A549 (cell line): ENCODE results near the gene BMPER. TPM values are rescaled to one million over a fixed set of nuclear protein-coding genes. Genes with fewer than 3 reads are reported as not detected.

Source experiments
- ATAC-seq, 2 experiments: fragments of 200-7000 bp in 1 of 2; fragments of >200 bp in 1 of 2; cut with Nextera tagmentation in 1 of 2; cut with Tn5 transposase in 1 of 2; 3 replicates each; pipeline versions ENCODE4 v1.8.0 to v1.9.1; 2018 to 2020; ENCODE audit warnings: mild to moderate bottlenecking in 1 of 2, moderate library complexity in 1 of 2
- CTCF ChIA-PET: fragments of 300-600 bp; sonication (Branson Sonifier 250); formaldehyde crosslinking; extraction: SDS; loops from one replicate; lab custom pipeline; 2021; ENCODE audit warnings: antibody characterized with exemption, inconsistent platforms; lab: Yijun Ruan, JAX
- POLR2A ChIA-PET: fragments of 350-600 bp; formaldehyde crosslinking; extraction: SDS; loops from one replicate; lab custom pipeline; 2021; ENCODE audit warnings: antibody characterized with exemption, inconsistent platforms; lab: Yijun Ruan, JAX
- DNase-seq, 2 experiments: peaks; one replicate each; pipeline versions ENCODE4 v3.0.0 to v3.0.0-alpha.2; 2011 to 2016; ENCODE audit warnings: low read depth in 1 of 2, low spot score in 1 of 2
- FAIRE-seq: peaks from 2 replicates; lab custom pipeline; 2011; peaks lifted over from hg19 to GRCh38; lab: Jason Lieb, UNC
- H3K27ac ChIP-seq, 2 experiments: fragments of >200 bp; sonication (Bioruptor Twin); formaldehyde crosslinking; 3 replicates each; pipeline ENCODE4 v1.5.1; 2016 to 2017
- H3K4me1 ChIP-seq: fragments of >200 bp; sonication (Bioruptor Twin); formaldehyde crosslinking; 3 replicates; pipeline ENCODE4 v1.6.1; 2016
- H3K4me2 ChIP-seq: fragments of >200 bp; sonication (Bioruptor Twin); formaldehyde crosslinking; 3 replicates; pipeline ENCODE4 v1.6.1; 2016
- H3K4me3 ChIP-seq: fragments of >200 bp; sonication (Bioruptor Twin); formaldehyde crosslinking; 3 replicates; pipeline ENCODE4 v1.5.1; 2016
- H3K9me3 ChIP-seq: fragments of >200 bp; sonication (Bioruptor Twin); formaldehyde crosslinking; 3 replicates; pipeline ENCODE4 v1.6.1; 2016
- ATOH8 ChIP-seq: fragments of 250-450 bp; sonication (Bioruptor Pico); IDR thresholded peaks from 2 replicates; pipeline ENCODE4 v1.5.0; 2020; ENCODE audit warnings: low read depth, mild to moderate bottlenecking, moderate library complexity
- CBX2 ChIP-seq: fragments of 200-600 bp; sonication (generic); IDR thresholded peaks from 2 replicates; pipeline ENCODE4 v1.6.1; 2016; ENCODE audit warnings: low read depth, mild to moderate bottlenecking, borderline replicate concordance
- CBX8 ChIP-seq: fragments of 200-600 bp; sonication (generic); IDR thresholded peaks from 2 replicates; pipeline ENCODE4 v1.6.1; 2016
- CEBPB ChIP-seq, 2 experiments: fragments of >200 bp in 1 of 2; sonication (Bioruptor Twin) in 1 of 2; formaldehyde crosslinking in 1 of 2; IDR thresholded peaks; 2 replicates each; pipeline ENCODE4 v1.6.1; 2012 to 2016
- CHD4 ChIP-seq: fragments of 200-600 bp; sonication (generic); IDR thresholded peaks from 2 replicates; pipeline ENCODE4 v1.6.1; 2016; ENCODE audit warnings: antibody characterized with exemption, mild to moderate bottlenecking, borderline replicate concordance
- EHF ChIP-seq: fragments of 250-450 bp; sonication (Bioruptor Pico); IDR thresholded peaks from 2 replicates; pipeline ENCODE4 v1.5.0; 2020; ENCODE audit warnings: mild to moderate bottlenecking
- EHMT2 ChIP-seq: fragments of 200-600 bp; sonication (generic); IDR thresholded peaks from 2 replicates; pipeline ENCODE4 v1.6.1; 2016; ENCODE audit warnings: antibody characterized with exemption, low read depth, mild to moderate bottlenecking, moderate library complexity
- ELK1 ChIP-seq: fragments of 150-350 bp; IDR thresholded peaks from 2 replicates; pipeline ENCODE4 v1.6.1; 2014; ENCODE audit warnings: low read depth, mild to moderate bottlenecking, low read length
- ESRRA ChIP-seq: fragments of 150-350 bp; IDR thresholded peaks from 2 replicates; pipeline ENCODE4 v1.6.1; 2014; ENCODE audit warnings: mild to moderate bottlenecking, low read length, borderline replicate concordance
- FOSL2 ChIP-seq, 2 experiments: fragments of 450-650 bp in 1 of 2; fragments of >200 bp in 1 of 2; sonication (Bioruptor Twin) in 1 of 2; formaldehyde crosslinking; IDR thresholded peaks; 2 replicates each; pipeline versions ENCODE4 v1.5.0 to v1.6.1; 2016 to 2020; ENCODE audit warnings: mild to moderate bottlenecking in 1 of 2, moderate library complexity in 1 of 2
- FOXS1 ChIP-seq: fragments of 250-450 bp; sonication (Bioruptor Pico); IDR thresholded peaks from 2 replicates; pipeline ENCODE4 v1.5.0; 2020; ENCODE audit warnings: mild to moderate bottlenecking, moderate library complexity
- HEYL ChIP-seq: fragments of 250-450 bp; sonication (Bioruptor Pico); IDR thresholded peaks from 2 replicates; pipeline ENCODE4 v1.8.0; 2021; ENCODE audit warnings: mild to moderate bottlenecking, moderate library complexity
- MAFK ChIP-seq: fragments of 450-650 bp; IDR thresholded peaks from 2 replicates; pipeline ENCODE4 v1.6.1; 2014; ENCODE audit not compliant: partially characterized antibody
- MAZ ChIP-seq: fragments of 150-350 bp; IDR thresholded peaks from 2 replicates; pipeline ENCODE4 v1.6.1; 2014; ENCODE audit warnings: antibody characterized with exemption, low read depth, low read length, borderline replicate concordance
- MYC ChIP-seq: IDR thresholded peaks from 2 replicates; pipeline ENCODE4 v1.6.1; 2012; ENCODE audit warnings: mild to moderate bottlenecking, inconsistent platforms, low read length, improper control_type of control experiment, borderline replicate concordance
- NPAS2 ChIP-seq: fragments of 250-450 bp; sonication (Bioruptor Pico); IDR thresholded peaks from 2 replicates; pipeline ENCODE4 v1.8.0; 2022; ENCODE audit warnings: mild to moderate bottlenecking, moderate library complexity, borderline replicate concordance
- REST ChIP-seq: fragments of 200-600 bp; sonication (generic); IDR thresholded peaks from 2 replicates; pipeline ENCODE4 v1.6.1; 2016; ENCODE audit warnings: antibody characterized with exemption, mild to moderate bottlenecking, moderate library complexity
- SREBF2 ChIP-seq: fragments of 450-650 bp; IDR thresholded peaks from 2 replicates; pipeline ENCODE4 v1.6.1; 2014; ENCODE audit warnings: mild to moderate bottlenecking, moderate library complexity
- ZC3H11A ChIP-seq: fragments of 450-650 bp; IDR thresholded peaks from 2 replicates; pipeline ENCODE4 v1.6.1; 2014; ENCODE audit warnings: antibody characterized with exemption, mild to moderate bottlenecking
- ZFP36 ChIP-seq: fragments of 450-650 bp; IDR thresholded peaks from 2 replicates; pipeline ENCODE4 v1.6.1; 2014; ENCODE audit warnings: borderline replicate concordance; ENCODE audit not compliant: partially characterized antibody
- WGBS: methylation state at CpG from one replicate; pipeline ENCODE4 v1.1.6; 2017; ENCODE audit errors: missing lambda C conversion rate; 5-methylcytosine and 5-hydroxymethylcytosine counted together
- polyA plus RNA-seq, 4 experiments: library from polyadenylated mRNA; depleted of rRNA in 3 of 4; stranded (reverse); fragments of >200 nt; fragmentation: RNase III in 1 of 4; extraction: RNeasy Plus Mini Kit Qiagen cat#74134 plus additional on column Dnase treatment in 1 of 4; gene quantifications; 2 replicates in 3 of 4; 3 replicates in 1 of 4; pipeline ENCODE4 v1.2.3, GENCODE V29; 2011 to 2017
- TF ChIP-seq, protein P1 (sequence below): fragments of >200 bp; sonication (Bioruptor Twin); formaldehyde crosslinking; IDR thresholded peaks from 3 replicates; pipeline ENCODE4 v1.5.1; 2016
- TF ChIP-seq, protein P2 (sequence below): fragments of >200 bp; sonication (Bioruptor Twin); formaldehyde crosslinking; IDR thresholded peaks from 3 replicates; pipeline ENCODE4 v1.6.1; 2016

Gene BMPER
- polyA plus RNA-seq, 2 of the 4 experiments (the other 2 are of a cell fraction): 5.0 to 5.8 TPM

GRCh38 chr7:34078864-34079263, 173.5 kb downstream of the BMPER start:
- ChIA-PET CTCF (interaction anchor here (0.6 to 1.3 kb wide), 3 partner anchors 9 to 242 kb away, joined by 3 to 4 read pairs (median 4); no protein-coding TSS in a partner anchor), POLR2A (no interaction called here)
- no peak overlapping the region for H3K4me3 ChIP-seq
- H3K4me1 ChIP-seq: peaks cover 9% of the 10 kb centered on the region; the same call in 2 of the 3 replicates
- FAIRE-seq (no peak), DNase-seq (no peak), ATAC-seq (no peak)
- peak overlapping the region in 1 of 2 experiments; percentile 52; a peak in 3 of 6 replicates for H3K27ac ChIP-seq
- TF ChIP-seq FOXS1 (CRISPR knock-in tag) (no peak), ELK1 (no peak), ZC3H11A (no peak), EHF (no peak), MYC (no peak), SREBF2 (no peak), EHMT2 (no peak), REST (no peak), NPAS2 (no peak), CBX2 (no peak), FOSL2 (IDR thresholded peaks at IDR 0.05) (no peak), FOSL2 (CRISPR knock-in tag; IDR thresholded peaks at IDR 0.05) (no peak), ATOH8 (no peak), HEYL (no peak), CBX8 (no peak)
- TF ChIP-seq, protein P1, sequence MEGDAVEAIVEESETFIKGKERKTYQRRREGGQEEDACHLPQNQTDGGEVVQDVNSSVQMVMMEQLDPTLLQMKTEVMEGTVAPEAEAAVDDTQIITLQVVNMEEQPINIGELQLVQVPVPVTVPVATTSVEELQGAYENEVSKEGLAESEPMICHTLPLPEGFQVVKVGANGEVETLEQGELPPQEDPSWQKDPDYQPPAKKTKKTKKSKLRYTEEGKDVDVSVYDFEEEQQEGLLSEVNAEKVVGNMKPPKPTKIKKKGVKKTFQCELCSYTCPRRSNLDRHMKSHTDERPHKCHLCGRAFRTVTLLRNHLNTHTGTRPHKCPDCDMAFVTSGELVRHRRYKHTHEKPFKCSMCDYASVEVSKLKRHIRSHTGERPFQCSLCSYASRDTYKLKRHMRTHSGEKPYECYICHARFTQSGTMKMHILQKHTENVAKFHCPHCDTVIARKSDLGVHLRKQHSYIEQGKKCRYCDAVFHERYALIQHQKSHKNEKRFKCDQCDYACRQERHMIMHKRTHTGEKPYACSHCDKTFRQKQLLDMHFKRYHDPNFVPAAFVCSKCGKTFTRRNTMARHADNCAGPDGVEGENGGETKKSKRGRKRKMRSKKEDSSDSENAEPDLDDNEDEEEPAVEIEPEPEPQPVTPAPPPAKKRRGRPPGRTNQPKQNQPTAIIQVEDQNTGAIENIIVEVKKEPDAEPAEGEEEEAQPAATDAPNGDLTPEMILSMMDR: no peak
- TF ChIP-seq, protein P2, sequence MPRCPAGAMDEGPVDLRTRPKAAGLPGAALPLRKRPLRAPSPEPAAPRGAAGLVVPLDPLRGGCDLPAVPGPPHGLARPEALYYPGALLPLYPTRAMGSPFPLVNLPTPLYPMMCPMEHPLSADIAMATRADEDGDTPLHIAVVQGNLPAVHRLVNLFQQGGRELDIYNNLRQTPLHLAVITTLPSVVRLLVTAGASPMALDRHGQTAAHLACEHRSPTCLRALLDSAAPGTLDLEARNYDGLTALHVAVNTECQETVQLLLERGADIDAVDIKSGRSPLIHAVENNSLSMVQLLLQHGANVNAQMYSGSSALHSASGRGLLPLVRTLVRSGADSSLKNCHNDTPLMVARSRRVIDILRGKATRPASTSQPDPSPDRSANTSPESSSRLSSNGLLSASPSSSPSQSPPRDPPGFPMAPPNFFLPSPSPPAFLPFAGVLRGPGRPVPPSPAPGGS: no peak
- no peaks in the 10 kb centered on the region; the same call in 2 of the 3 replicates for H3K9me3 ChIP-seq
- no peak overlapping the region for H3K4me2 ChIP-seq
- WGBS: 95% methylated on average over 30 of the region's 30 CpGs

- POLR2A ChIA-PET: no interaction called here
- ATAC-seq: no peak
- H3K9me3 ChIP-seq: no peaks in the 10 kb centered on the region; the same call in 2 of the 3 replicates
- no peak for DNase-seq
- peaks cover 2% of the 10 kb centered on the region; the same call in 2 of the 3 replicates for H3K4me1 ChIP-seq
- no peak overlapping the region for H3K4me2 ChIP-seq
- CTCF ChIA-PET: interaction anchor here (1.3 to 2.1 kb wide), 2 partner anchors 9 to 98 kb away, joined by 4 to 5 read pairs; no protein-coding TSS in a partner anchor
- H3K4me3 ChIP-seq: no peak overlapping the region
- FAIRE-seq: no peak
- WGBS: 84% methylated on average over 5 of the region's 5 CpGs
- peak overlapping the region in 1 of 2 experiments; percentile 1; a peak in 1 of 6 replicates for H3K27ac ChIP-seq
- TF ChIP-seq, protein P2: no peak
- TF ChIP-seq NPAS2 (no peak), CHD4 (no peak), REST (no peak), ESRRA (no peak), CEBPB (IDR thresholded peaks at IDR 0.05) (no peak), ZFP36 (no peak), MAFK (no peak), MAZ (no peak)
Observed at GRCh38 chr7:34080513-34080912, 175.2 kb downstream of the BMPER start.
